Vagina (tissue), 2 donors: ENCODE results near the gene PAPPA. TPM values are rescaled to one million over a fixed set of nuclear protein-coding genes. Genes with fewer than 3 reads are reported as not detected.

Experiments
- DNase-seq, 2 donors: peaks; one replicate each; pipeline ENCODE4 v3.0.0-alpha.2; 2017; ENCODE audit errors: extremely low spot score in 2 of 2
- H3K27ac ChIP-seq: fragments of 200-600 bp; sonication (generic); one replicate; pipeline ENCODE4 v1.5.1; 2019
- H3K27me3 ChIP-seq: fragments of 200-600 bp; sonication (generic); one replicate; pipeline ENCODE4 v1.5.1; 2019
- H3K36me3 ChIP-seq, 2 donors: fragments of 200-600 bp; sonication (generic); one replicate each; pipeline ENCODE4 v1.5.1; 2017 to 2019
- H3K4me1 ChIP-seq: fragments of 200-600 bp; sonication (generic); one replicate; pipeline ENCODE4 v1.5.1; 2019
- H3K4me3 ChIP-seq, 2 donors: fragments of 200-600 bp; sonication (generic); 1 replicate in 1 of 2; 2 replicates in 1 of 2; pipeline ENCODE4 v1.5.1; 2016 to 2019
- H3K9me3 ChIP-seq: fragments of 200-600 bp; sonication (generic); one replicate; pipeline ENCODE4 v1.5.1; 2019
- CTCF ChIP-seq, 3 experiments: fragments of 450-650 bp in 2 of 3; fragments of 200-600 bp in 1 of 3; sonication (generic) in 1 of 3; IDR thresholded peaks; one replicate each; pipeline ENCODE4 v1.5.1; 2017 to 2019; ENCODE audit warnings: antibody characterized with exemption in 3 of 3, mild to moderate bottlenecking in 2 of 3, moderate library complexity in 2 of 3
- POLR2A ChIP-seq, 2 donors: fragments of 450-650 bp; IDR thresholded peaks; one replicate each; pipeline ENCODE4 v1.6.1; 2017; ENCODE audit warnings: antibody characterized with exemption in 2 of 2, mild to moderate bottlenecking in 2 of 2, moderate library complexity in 2 of 2
- POLR2AphosphoS5 ChIP-seq, 2 donors: sonication (generic); formaldehyde crosslinking; IDR thresholded peaks; one replicate each; pipeline ENCODE4 v1.9.0; 2017; ENCODE audit warnings: antibody characterized with exemption in 2 of 2, mild to moderate bottlenecking in 2 of 2, low read depth in 1 of 2; ENCODE audit not compliant: insufficient read depth in 1 of 2
- intact Hi-C: fragments of 100-400 bp; cut with DNase I; formaldehyde crosslinking; loops from one replicate; pipeline ENCODE4 v1.15.1; 2023
- total RNA-seq: library from RNA; depleted of rRNA; stranded (reverse); fragments of >200 nt; gene quantifications from one replicate; pipeline ENCODE4 v1.2.3, GENCODE V29; 2016

Gene PAPPA
- total RNA-seq, 1 donor from 2014 or later = 4.4 TPM

- TF ChIP-seq POLR2A (IDR thresholded peaks at IDR 0.05) (no peak), POLR2AphosphoS5 (IDR thresholded peaks at IDR 0.05; ENCODE audit: insufficient read depth in 1 of 2, low read depth in 1 of 2) (no peak), CTCF (IDR thresholded peaks at IDR 0.05) (no peak)
- Histone ChIP-seq H3K27ac (no peak overlapping the region), H3K9me3 (no peaks in the 10 kb centered on the region), H3K4me3 (no peak overlapping the region), H3K4me1 (no peaks in the 10 kb centered on the region), H3K36me3 (no peaks in the 10 kb centered on the region), H3K27me3 (no peaks in the 10 kb centered on the region)
- intact Hi-C loops = no loop called here
- no peak for DNase-seq
Observed at GRCh38 chr9:116284518-116284917, 130.9 kb downstream of the PAPPA start.

- H3K4me3 ChIP-seq = no peak overlapping the region
- intact Hi-C loops = no loop called here
- no peaks in the 10 kb centered on the region for H3K36me3 ChIP-seq
- no peaks in the 10 kb centered on the region for H3K9me3 ChIP-seq
- peak overlapping the region; percentile 42 for H3K27ac ChIP-seq
- TF ChIP-seq CTCF (IDR thresholded peaks at IDR 0.05) (no peak), POLR2AphosphoS5 (IDR thresholded peaks at IDR 0.05; ENCODE audit: insufficient read depth in 1 of 2, low read depth in 1 of 2) (no peak), POLR2A (IDR thresholded peaks at IDR 0.05) (no peak)
- H3K4me1 ChIP-seq = no peaks in the 10 kb centered on the region
- DNase-seq = no peak
- H3K27me3 ChIP-seq = no peaks in the 10 kb centered on the region
Observed at GRCh38 chr9:116285320-116285719, 131.7 kb downstream of the PAPPA start.

- no peak for DNase-seq
- H3K4me3 ChIP-seq = no peak overlapping the region
- intact Hi-C loops = no loop called here
- peak overlapping the region; percentile 42 for H3K27ac ChIP-seq
- H3K4me1 ChIP-seq = no peaks in the 10 kb centered on the region
- H3K9me3 ChIP-seq = no peaks in the 10 kb centered on the region
- H3K27me3 ChIP-seq = no peaks in the 10 kb centered on the region
- TF ChIP-seq POLR2AphosphoS5 (IDR thresholded peaks at IDR 0.05; ENCODE audit: insufficient read depth in 1 of 2, low read depth in 1 of 2) (no peak), POLR2A (IDR thresholded peaks at IDR 0.05) (no peak), CTCF (IDR thresholded peaks at IDR 0.05) (no peak)
- no peaks in the 10 kb centered on the region for H3K36me3 ChIP-seq
Observed at GRCh38 chr9:116286297-116286696, 132.7 kb downstream of the PAPPA start.

- TF ChIP-seq POLR2AphosphoS5 (IDR thresholded peaks at IDR 0.05; ENCODE audit: insufficient read depth in 1 of 2, low read depth in 1 of 2) (no peak), POLR2A (IDR thresholded peaks at IDR 0.05) (no peak), CTCF (IDR thresholded peaks at IDR 0.05) (no peak)
- intact Hi-C loops = no loop called here
Observed at GRCh38 chr9:116287721-116288120, 134.1 kb downstream of the PAPPA start.

GRCh38 chr9:116288658-116289057, 135.1 kb downstream of the PAPPA start:
- H3K4me3 ChIP-seq = no peak overlapping the region
- H3K27me3 ChIP-seq = no peaks in the 10 kb centered on the region
- no peak overlapping the region for H3K27ac ChIP-seq
- intact Hi-C loops = no loop called here
- H3K36me3 ChIP-seq = no peaks in the 10 kb centered on the region
- no peak for DNase-seq
- no peaks in the 10 kb centered on the region for H3K4me1 ChIP-seq
- TF ChIP-seq CTCF (IDR thresholded peaks at IDR 0.05) = no peak
- no peak for TF ChIP-seq POLR2A (IDR thresholded peaks at IDR 0.05)
- TF ChIP-seq POLR2AphosphoS5 (IDR thresholded peaks at IDR 0.05; ENCODE audit: insufficient read depth in 1 of 2, low read depth in 1 of 2) = no peak
- no peaks in the 10 kb centered on the region for H3K9me3 ChIP-seq

More at GRCh38 chr9:116287721-116288120, 134.1 kb downstream of the PAPPA start:
- no peaks in the 10 kb centered on the region for H3K27me3 ChIP-seq
- H3K36me3 ChIP-seq = no peaks in the 10 kb centered on the region
- H3K4me1 ChIP-seq = no peaks in the 10 kb centered on the region
- no peak overlapping the region for H3K4me3 ChIP-seq
- DNase-seq = no peak
- H3K27ac ChIP-seq = no peak overlapping the region
- no peaks in the 10 kb centered on the region for H3K9me3 ChIP-seq
